K562 (cell line): ENCODE data around the gene CRYBG1. TPM values are rescaled to one million over a fixed set of nuclear protein-coding genes. Genes with fewer than 3 reads are reported as not detected.

Source experiments
- ATAC-seq: fragments of 200-7000 bp; cut with Tn5 transposase; 3 replicates; pipeline ENCODE4 v1.9.1; 2020; ENCODE audit warnings: moderate library complexity
- BruUV-seq: library from RNA; stranded (reverse); fragments of 400-500 nt; replicated peaks from 2 replicates; lab custom pipeline; 2021; lab: Mats Ljungman, UMichigan
- CTCF ChIA-PET: fragments of 300-600 bp; formaldehyde crosslinking; extraction: SDS; loops from one replicate; lab custom pipeline; 2021; ENCODE audit warnings: low intra/inter-chr PET ratio; lab: Yijun Ruan, JAX
- POLR2A ChIA-PET: fragments of 300-600, 350-650 bp; sonication (Branson Sonifier 250); formaldehyde crosslinking; extraction: SDS; loops from one replicate; lab custom pipeline; 2021; ENCODE audit warnings: antibody characterized with exemption, inconsistent platforms; lab: Yijun Ruan, JAX
- DNase-seq, 4 experiments: peaks; one replicate each; pipeline versions ENCODE4 v3.0.0 to v3.0.0-alpha.2; 2011 to 2018; ENCODE audit warnings: low spot score in 3 of 4, mixed read lengths in 3 of 4; ENCODE audit errors: extremely low read depth in 1 of 4
- FAIRE-seq: peaks from 2 replicates; lab custom pipeline; 2011; peaks lifted over from hg19 to GRCh38; lab: Jason Lieb, UNC
- H2AFZ ChIP-seq: 2 replicates; pipeline ENCODE4 v1.6.0; 2011; ENCODE audit warnings: low read depth, low read length, control low read depth, inconsistent platforms
- H3K27ac ChIP-seq: fragments of 200-600 bp; 3 replicates; pipeline ENCODE4 v1.8.0; 2011; ENCODE audit warnings: low read depth, mild to moderate bottlenecking, control low read depth, inconsistent platforms, low read length, moderate library complexity, mixed read lengths; ENCODE audit errors: extremely low read depth
- H3K27me3 ChIP-seq, 2 experiments: fragments of 300-600 bp in 1 of 2; 2 replicates in 1 of 2; 3 replicates in 1 of 2; pipeline versions ENCODE4 v1.6.0 to v1.8.0; 2011; ENCODE audit warnings: inconsistent platforms in 2 of 2, low read length in 2 of 2, mild to moderate bottlenecking in 1 of 2, mixed read lengths in 1 of 2, moderate library complexity in 1 of 2; ENCODE audit not compliant: control insufficient read depth in 2 of 2, insufficient read depth in 2 of 2
- H3K36me3 ChIP-seq: fragments of 300-600 bp; 3 replicates; pipeline ENCODE4 v1.8.0; 2011; ENCODE audit warnings: mild to moderate bottlenecking, low read length, inconsistent platforms; ENCODE audit not compliant: control insufficient read depth, insufficient read depth
- H3K4me1 ChIP-seq, 2 experiments: fragments of 200-600 bp in 1 of 2; replicated peaks in 1 of 2; 2 replicates in 1 of 2; 3 replicates in 1 of 2; pipeline versions ENCODE4 v1.5.1 to v1.8.0; 2011; ENCODE audit warnings: inconsistent platforms in 2 of 2, low read length in 2 of 2, mild to moderate bottlenecking in 1 of 2, mixed read lengths in 1 of 2, moderate library complexity in 1 of 2; ENCODE audit not compliant: control insufficient read depth in 2 of 2, insufficient read depth in 2 of 2
- H3K4me2 ChIP-seq: 2 replicates; pipeline ENCODE4 v1.6.1; 2011; ENCODE audit warnings: low read length, control low read depth, inconsistent platforms, mixed read lengths; ENCODE audit not compliant: insufficient read depth
- H3K4me3 ChIP-seq: fragments of 200-600 bp; sonication (generic), shearing (Covaris generic); 2 replicates; pipeline ENCODE4 v1.5.1; 2016; ENCODE audit warnings: control low read depth, inconsistent platforms
- H3K79me2 ChIP-seq: fragments of 200-600 bp; 3 replicates; pipeline ENCODE4 v1.8.0; 2011; ENCODE audit warnings: low read length, inconsistent platforms; ENCODE audit not compliant: control insufficient read depth, insufficient read depth
- H3K9ac ChIP-seq, 2 experiments: 2 replicates each; pipeline versions ENCODE4 v1.6.0 to v1.6.1; 2011; ENCODE audit warnings: low read depth in 2 of 2, low read length in 2 of 2, control low read depth in 1 of 2, inconsistent platforms in 1 of 2, mild to moderate bottlenecking in 1 of 2, mixed read lengths in 1 of 2; ENCODE audit not compliant: insufficient read depth in 1 of 2
- H3K9me1 ChIP-seq: one replicate; pipeline ENCODE4 v1.6.0; 2011; ENCODE audit warnings: inconsistent platforms, mild to moderate bottlenecking, low read length, moderate library complexity; ENCODE audit not compliant: control insufficient read depth, insufficient read depth
- H3K9me3 ChIP-seq: replicated peaks from 2 replicates; pipeline ENCODE4 v1.5.1; 2011; ENCODE audit warnings: low read depth, low read length, inconsistent platforms; ENCODE audit not compliant: control insufficient read depth, insufficient read depth
- H4K20me1 ChIP-seq: replicated peaks from 2 replicates; pipeline ENCODE4 v1.6.1; 2011; ENCODE audit warnings: low read length, inconsistent platforms, mixed read lengths; ENCODE audit not compliant: control insufficient read depth, insufficient read depth
- ATF1 ChIP-seq, 2 experiments: fragments of 450-650 bp in 1 of 2; IDR thresholded peaks; 2 replicates each; pipeline ENCODE4 v1.6.1; 2016; ENCODE audit warnings: missing compliant biosample characterization in 1 of 2, missing genetic modification characterization in 1 of 2
- ATF4 ChIP-seq: fragments of 450-650 bp; formaldehyde crosslinking; IDR thresholded peaks from 2 replicates; pipeline ENCODE4 v1.4.0; 2022; ENCODE audit warnings: mild to moderate bottlenecking, moderate library complexity
- BMI1 ChIP-seq: fragments of 150-350 bp; IDR thresholded peaks from 2 replicates; pipeline ENCODE4 v1.6.1; 2014; ENCODE audit warnings: low read length
- ELK3 ChIP-seq: fragments of 450-650 bp; formaldehyde crosslinking; IDR thresholded peaks from 2 replicates; pipeline ENCODE4 v1.4.0; 2020; ENCODE audit warnings: mild to moderate bottlenecking
- GTF2B ChIP-seq: IDR thresholded peaks from 2 replicates; pipeline ENCODE4 v1.6.1; 2011; ENCODE audit not compliant: insufficient read length; ENCODE audit errors: extremely low read depth
- ID3 ChIP-seq, 2 experiments: fragments of 250-450 bp in 1 of 2; fragments of 450-650 bp in 1 of 2; sonication (Bioruptor Pico) in 1 of 2; IDR thresholded peaks; 2 replicates each; pipeline versions ENCODE4 v1.6.1 to v1.8.0; 2016 to 2021; ENCODE audit warnings: mild to moderate bottlenecking in 2 of 2, moderate library complexity in 2 of 2, missing compliant biosample characterization in 1 of 2, missing genetic modification characterization in 1 of 2
- NR0B1 ChIP-seq: fragments of 450-650 bp; IDR thresholded peaks from one replicate; pipeline ENCODE4 v1.6.1; 2018; ENCODE audit warnings: mild to moderate bottlenecking, moderate library complexity; ENCODE audit not compliant: partially characterized antibody
- NUFIP1 ChIP-seq: fragments of 450-650 bp; IDR thresholded peaks from 2 replicates; pipeline ENCODE4 v1.6.1; 2018; ENCODE audit not compliant: partially characterized antibody
- WGBS: fragments of 100-300 bp; shearing (Covaris generic); methylation state at CpG from one replicate; pipeline ENCODE4 v1.1.6; 2016; ENCODE audit warnings: low coverage, mixed read lengths; ENCODE audit not compliant: insufficient coverage; ENCODE audit errors: missing lambda C conversion rate; 5-methylcytosine and 5-hydroxymethylcytosine counted together
- in situ Hi-C: fragments of 300-500 bp; cut with MboI; formaldehyde crosslinking; loops from 4 replicates; pipeline ENCODE4 v1.15.0; 2018; ENCODE audit warnings: inconsistent platforms, mixed read lengths
- intact Hi-C: fragments of 100-400 bp; cut with micrococcal nuclease; formaldehyde crosslinking; loops from 2 replicates; pipeline ENCODE4 v1.14.2; 2022
- polyA plus RNA-seq, 8 experiments: library from polyadenylated mRNA; depleted of rRNA in 4 of 8; stranded (reverse) in 5 of 8; unstranded in 3 of 8; fragments of >200 nt; fragmentation: Nextera tagmentation in 2 of 8; fragmentation: Illumina TruSeq in 1 of 8; extraction: Ambion mirVana in 2 of 8; extraction: Trizol in 1 of 8; gene quantifications; 2 replicates each; pipeline versions ENCODE4 v1.2.1 to v1.2.3, GENCODE V29; 2011 to 2014; ENCODE audit warnings: inconsistent platforms in 1 of 8, missing spikeins in 1 of 8
- total RNA-seq, 7 experiments: library from RNA; depleted of rRNA in 6 of 7; stranded (reverse); fragments of >200 nt in 6 of 7; fragmentation: Illumina TruSeq in 2 of 7; extraction: Trizol in 2 of 7; gene quantifications; 2 replicates each; pipeline versions ENCODE4 v1.2.1 to v1.2.3, GENCODE V29; 2011 to 2021; ENCODE audit warnings: low replicate concordance in 1 of 7
- TF ChIP-seq, protein P1 (sequence below): sonication (generic); formaldehyde crosslinking; IDR thresholded peaks from 2 replicates; pipeline ENCODE4 v1.8.0; 2022; ENCODE audit warnings: mild to moderate bottlenecking, missing genetic modification reagents, borderline replicate concordance
- TF ChIP-seq, protein P2 (sequence below): fragments of 250-450 bp; sonication (Bioruptor Pico); IDR thresholded peaks from 2 replicates; pipeline ENCODE4 v1.8.0; 2022; ENCODE audit warnings: inconsistent platforms

Gene CRYBG1
- total and polyA plus RNA-seq, 9 of the 15 experiments (the other 6 are each of a cell fraction or from before 2014, with no cell fraction given), result 0.07 to 0.47 (median 0.11) TPM

DNA sequence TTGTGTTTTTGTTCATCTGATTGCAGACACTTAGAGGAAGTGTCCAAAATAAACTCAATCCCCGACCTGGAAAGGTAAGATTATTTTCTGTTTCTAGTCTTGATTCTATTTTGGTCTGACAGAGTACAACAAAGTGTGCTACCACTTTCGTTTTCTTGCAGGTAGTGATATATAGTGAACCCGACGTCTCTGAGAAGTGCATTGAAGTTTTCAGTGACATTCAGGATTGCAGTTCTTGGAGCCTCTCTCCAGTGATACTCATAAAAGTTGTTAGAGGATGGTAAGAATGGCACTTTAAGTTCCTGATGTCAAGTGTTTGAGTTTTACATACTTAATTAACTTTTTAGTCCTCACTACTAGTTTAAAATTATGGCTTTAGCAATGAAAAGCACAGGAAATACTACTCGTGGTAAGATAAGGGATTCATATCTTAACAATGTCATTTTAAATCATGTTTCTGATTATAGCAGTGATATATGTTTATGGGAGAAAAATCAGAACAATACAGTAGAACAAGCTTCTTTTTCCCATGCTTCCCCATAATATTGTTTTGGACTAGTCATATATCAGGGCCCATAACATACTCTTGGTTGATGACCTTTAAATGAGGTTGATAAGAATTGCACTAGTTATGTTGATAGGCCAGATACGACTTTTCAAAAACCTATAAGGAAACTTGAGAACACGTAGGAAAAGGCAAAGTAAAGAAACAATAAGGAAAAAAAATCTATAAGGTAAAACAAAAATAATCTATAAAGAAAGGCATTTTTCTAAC, 164.8 kb downstream of the CRYBG1 start:
- peak; percentile 61 for FAIRE-seq
- no peak for TF ChIP-seq GTF2B
- TF ChIP-seq ATF4, result no peak
- TF ChIP-seq BMI1, result peak; percentile 49; the same call in 1 of the 2 replicates
- no peak for TF ChIP-seq ATF1 (CRISPR knock-in tag; IDR thresholded peaks at IDR 0.05)
- no peak for TF ChIP-seq ATF1 (tag; IDR thresholded peaks at IDR 0.05)
- TF ChIP-seq ID3 (CRISPR knock-in tag; IDR thresholded peaks at IDR 0.05), result no peak
- 0 out of 2 replicates have a peak, but pooled peaks have one; percentile 52 for TF ChIP-seq ID3 (tag; IDR thresholded peaks at IDR 0.05)
- TF ChIP-seq, protein P1, sequence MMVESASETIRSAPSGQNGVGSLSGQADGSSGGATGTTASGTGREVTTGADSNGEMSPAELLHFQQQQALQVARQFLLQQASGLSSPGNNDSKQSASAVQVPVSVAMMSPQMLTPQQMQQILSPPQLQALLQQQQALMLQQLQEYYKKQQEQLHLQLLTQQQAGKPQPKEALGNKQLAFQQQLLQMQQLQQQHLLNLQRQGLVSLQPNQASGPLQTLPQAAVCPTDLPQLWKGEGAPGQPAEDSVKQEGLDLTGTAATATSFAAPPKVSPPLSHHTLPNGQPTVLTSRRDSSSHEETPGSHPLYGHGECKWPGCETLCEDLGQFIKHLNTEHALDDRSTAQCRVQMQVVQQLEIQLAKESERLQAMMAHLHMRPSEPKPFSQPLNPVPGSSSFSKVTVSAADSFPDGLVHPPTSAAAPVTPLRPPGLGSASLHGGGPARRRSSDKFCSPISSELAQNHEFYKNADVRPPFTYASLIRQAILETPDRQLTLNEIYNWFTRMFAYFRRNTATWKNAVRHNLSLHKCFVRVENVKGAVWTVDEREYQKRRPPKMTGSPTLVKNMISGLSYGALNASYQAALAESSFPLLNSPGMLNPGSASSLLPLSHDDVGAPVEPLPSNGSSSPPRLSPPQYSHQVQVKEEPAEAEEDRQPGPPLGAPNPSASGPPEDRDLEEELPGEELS (CRISPR knock-in tag), result no peak
- TF ChIP-seq NUFIP1, result no peak
- TF ChIP-seq, protein P2, sequence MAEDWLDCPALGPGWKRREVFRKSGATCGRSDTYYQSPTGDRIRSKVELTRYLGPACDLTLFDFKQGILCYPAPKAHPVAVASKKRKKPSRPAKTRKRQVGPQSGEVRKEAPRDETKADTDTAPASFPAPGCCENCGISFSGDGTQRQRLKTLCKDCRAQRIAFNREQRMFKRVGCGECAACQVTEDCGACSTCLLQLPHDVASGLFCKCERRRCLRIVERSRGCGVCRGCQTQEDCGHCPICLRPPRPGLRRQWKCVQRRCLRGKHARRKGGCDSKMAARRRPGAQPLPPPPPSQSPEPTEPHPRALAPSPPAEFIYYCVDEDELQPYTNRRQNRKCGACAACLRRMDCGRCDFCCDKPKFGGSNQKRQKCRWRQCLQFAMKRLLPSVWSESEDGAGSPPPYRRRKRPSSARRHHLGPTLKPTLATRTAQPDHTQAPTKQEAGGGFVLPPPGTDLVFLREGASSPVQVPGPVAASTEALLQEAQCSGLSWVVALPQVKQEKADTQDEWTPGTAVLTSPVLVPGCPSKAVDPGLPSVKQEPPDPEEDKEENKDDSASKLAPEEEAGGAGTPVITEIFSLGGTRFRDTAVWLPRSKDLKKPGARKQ (CRISPR knock-in tag), result no peak
- no peak for TF ChIP-seq ELK3 (CRISPR knock-in tag)
- TF ChIP-seq NR0B1, result no peak

More for the DNA sequence above, 164.8 kb downstream of the CRYBG1 start:
- H3K27me3 ChIP-seq, result peaks cover 0 to 3% of the 10 kb centered on the region in 2 experiments; a peak in 2 of 5 replicates
- ChIA-PET POLR2A (interaction anchor here (0.6 to 1.0 kb wide), 2 partner anchors 14 to 41 kb away, joined by 3 read pairs; no protein-coding TSS in a partner anchor), CTCF (no interaction called here)
- no peaks in the 10 kb centered on the region for H3K9me1 ChIP-seq
- H3K36me3 ChIP-seq, result no peaks in the 10 kb centered on the region
- peaks cover 10% of the 10 kb centered on the region for H4K20me1 ChIP-seq
- no peak for ATAC-seq
- H3K27ac ChIP-seq, result no peak overlapping the region
- no TSS peak for BruUV-seq
- no peak overlapping the region for H3K4me2 ChIP-seq
- no peak for DNase-seq
- 1% methylated on average over 7 of the region's 7 CpGs for WGBS
- no peak overlapping the region for H3K4me3 ChIP-seq
- H3K79me2 ChIP-seq, result no peaks in the 10 kb centered on the region
- H3K4me1 ChIP-seq, result peaks cover 8 to 11% of the 10 kb centered on the region in 2 experiments; a peak in 4 of 5 replicates
- no peak overlapping the region for H2AFZ ChIP-seq
- intact Hi-C loops, result no loop called here
- in situ Hi-C loops, result no loop called here
- H3K9me3 ChIP-seq, result no peaks in the 10 kb centered on the region
- H3K9ac ChIP-seq, result no peak overlapping the region
